CD4-positive, alpha-beta T cell (primary cell): Measurements from ENCODE around the gene SLCO1B3. TPM values are rescaled to one million over a fixed set of nuclear protein-coding genes. Genes with fewer than 3 reads are reported as not detected.

Experiments used
- ATAC-seq: fragments of 200-7000 bp; cut with Tn5 transposase; one replicate; pipeline ENCODE4 v1.10.0; 2022; ENCODE audit warnings: mild to moderate bottlenecking; ENCODE audit not compliant: poor library complexity
- CTCF ChIA-PET: fragments of 350-600 bp; sonication (Branson Sonifier 250); formaldehyde crosslinking; loops from one replicate; lab custom pipeline; 2021; ENCODE audit warnings: antibody characterized with exemption, inconsistent platforms; lab: Charles Lee
- POLR2A ChIA-PET: fragments of 350-600 bp; sonication (Branson Sonifier 250); formaldehyde crosslinking; loops from one replicate; lab custom pipeline; 2021; ENCODE audit warnings: antibody characterized with exemption, inconsistent platforms; lab: Charles Lee
- DNase-seq, 14 experiments: peaks; one replicate each; pipeline ENCODE4 v3.0.0-alpha.2; 2013 to 2020; ENCODE audit warnings: mixed read lengths in 2 of 14
- H3K27ac ChIP-seq, 2 donors: one replicate each; pipeline versions ENCODE4 v1.5.1 to v1.7.0; 2013; ENCODE audit warnings: low read length in 2 of 2, low read depth in 1 of 2, mild to moderate bottlenecking in 1 of 2
- H3K27me3 ChIP-seq, 2 experiments: 1 replicate in 1 of 2; 2 replicates in 1 of 2; pipeline versions ENCODE4 v1.6.1 to v1.7.0; 2013; ENCODE audit warnings: low read length in 2 of 2, control low read depth in 1 of 2, mild to moderate bottlenecking in 1 of 2, moderate library complexity in 1 of 2; ENCODE audit not compliant: insufficient read depth in 2 of 2, control insufficient read depth in 1 of 2
- H3K36me3 ChIP-seq: one replicate; pipeline ENCODE4 v1.6.1; 2013; ENCODE audit warnings: low read length, control low read depth; ENCODE audit not compliant: insufficient read depth
- H3K4me1 ChIP-seq: one replicate; pipeline ENCODE4 v1.6.1; 2013; ENCODE audit warnings: low read length, control low read depth; ENCODE audit not compliant: insufficient read depth
- H3K4me3 ChIP-seq: one replicate; pipeline ENCODE4 v1.5.1; 2013; ENCODE audit warnings: mild to moderate bottlenecking, low read length, moderate library complexity
- H3K9me3 ChIP-seq, 2 experiments: 1 replicate in 1 of 2; 2 replicates in 1 of 2; pipeline versions ENCODE4 v1.6.1 to v1.7.0; 2013; ENCODE audit warnings: low read length in 2 of 2, mild to moderate bottlenecking in 2 of 2, control low read depth in 1 of 2, moderate library complexity in 1 of 2; ENCODE audit not compliant: control insufficient read depth in 1 of 2, insufficient read depth in 1 of 2
- H3K27ac Mint-ChIP-seq: one replicate; pipeline ENCODE4 v1.8.0; 2020; ENCODE audit warnings: mixed read lengths
- H3K27me3 Mint-ChIP-seq: one replicate; pipeline ENCODE4 v1.8.0; 2021; ENCODE audit warnings: mixed read lengths
- H3K36me3 Mint-ChIP-seq: one replicate; pipeline ENCODE4 v1.8.0; 2021; ENCODE audit warnings: low read depth, mixed read lengths
- H3K4me1 Mint-ChIP-seq: one replicate; pipeline ENCODE4 v1.8.0; 2021; ENCODE audit warnings: low read depth, mixed read lengths
- H3K4me3 Mint-ChIP-seq: one replicate; pipeline ENCODE4 v1.8.0; 2020; ENCODE audit warnings: mild to moderate bottlenecking, mixed read lengths
- H3K9me3 Mint-ChIP-seq: one replicate; pipeline ENCODE4 v1.8.0; 2020; ENCODE audit warnings: mixed read lengths
- CTCF ChIP-seq: fragments of 200-600 bp; IDR thresholded peaks from one replicate; pipeline ENCODE4 v1.8.0; 2022; ENCODE audit warnings: antibody characterized with exemption, mild to moderate bottlenecking
- intact Hi-C, 2 experiments: fragments of 100-400 bp; cut with DNase I in 1 of 2; cut with micrococcal nuclease in 1 of 2; formaldehyde crosslinking; loops; one replicate each; pipeline versions ENCODE4 v1.15.1 to v1.9.0; 2023 to 2025; cut with DNase I, micrococcal nuclease
- total RNA-seq, 174 experiments: library from RNA in 2 of 174; stranded (reverse) in 2 of 174; gene quantifications; one replicate each; pipeline ENCODE4 v1.2.3 and lab custom pipeline; 2021 to 2026

SLCO1B3 gene
- total RNA-seq, 2 experiments from 2014 or later, result not detected

- TF ChIP-seq CTCF, result no peak
- ChIA-PET POLR2A (no interaction called here), CTCF (no interaction called here)
- H3K4me3 Mint-ChIP-seq, result no peak overlapping the region
- H3K9me3 Mint-ChIP-seq, result peaks cover 9% of the 10 kb centered on the region
- H3K27me3 Mint-ChIP-seq, result no peaks in the 10 kb centered on the region
- Histone ChIP-seq H3K9me3 (no peaks in the 10 kb centered on the region), H3K4me1 (no peaks in the 10 kb centered on the region), H3K27me3 (no peaks in the 10 kb centered on the region), H3K36me3 (no peaks in the 10 kb centered on the region), H3K4me3 (no peak overlapping the region), H3K27ac (no peak overlapping the region)
- intact Hi-C loops, result no loop called here
- ATAC-seq, result no peak
- DNase-seq, result no peak
- H3K4me1 Mint-ChIP-seq, result no peaks in the 10 kb centered on the region
- H3K36me3 Mint-ChIP-seq, result no peaks in the 10 kb centered on the region
- no peak overlapping the region for H3K27ac Mint-ChIP-seq
Observed at GRCh38 chr12:20885116-20885515, 74.6 kb downstream of the SLCO1B3 start.

DNA sequence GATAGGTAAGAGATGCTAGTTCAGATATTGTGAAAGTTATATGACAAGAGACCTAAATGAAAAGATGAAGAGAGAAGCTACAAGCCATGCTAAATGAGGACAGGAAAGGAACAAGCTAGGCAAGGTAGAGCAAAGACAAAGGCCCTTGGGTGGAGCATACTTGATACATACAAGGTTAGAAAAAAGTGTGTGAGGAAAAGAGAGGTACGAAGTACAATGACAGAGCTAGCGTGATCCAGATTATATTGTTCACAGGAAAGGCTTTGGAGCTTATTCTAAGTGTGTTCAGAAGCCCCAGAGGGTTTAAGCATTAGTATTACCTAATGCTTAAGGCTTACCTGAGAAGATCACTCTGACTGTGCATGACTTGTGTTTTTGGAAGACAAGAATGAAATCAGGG is 75.0 kb downstream of the SLCO1B3 start:
- no peaks in the 10 kb centered on the region for H3K4me1 Mint-ChIP-seq
- H3K27me3 Mint-ChIP-seq, result no peaks in the 10 kb centered on the region
- no peaks in the 10 kb centered on the region for H3K27me3 ChIP-seq
- no peaks in the 10 kb centered on the region for H3K36me3 Mint-ChIP-seq
- H3K27ac ChIP-seq, result no peak overlapping the region
- H3K36me3 ChIP-seq, result no peaks in the 10 kb centered on the region
- peaks cover 9% of the 10 kb centered on the region for H3K9me3 Mint-ChIP-seq
- ChIA-PET POLR2A (no interaction called here), CTCF (no interaction called here)
- H3K27ac Mint-ChIP-seq, result no peak overlapping the region
- ATAC-seq (no peak), DNase-seq (no peak)
- no peak for TF ChIP-seq CTCF
- no peaks in the 10 kb centered on the region for H3K9me3 ChIP-seq
- intact Hi-C loops, result no loop called here
- H3K4me1 ChIP-seq, result no peaks in the 10 kb centered on the region
- H3K4me3 Mint-ChIP-seq, result no peak overlapping the region
- no peak overlapping the region for H3K4me3 ChIP-seq

GRCh38 chr12:20917269-20917668 is 106.8 kb downstream of the SLCO1B3 start:
- no peaks in the 10 kb centered on the region for H3K27me3 Mint-ChIP-seq
- Histone ChIP-seq H3K9me3 (peaks cover 0 to 7% of the 10 kb centered on the region in 2 experiments), H3K4me1 (no peaks in the 10 kb centered on the region), H3K4me3 (no peak overlapping the region), H3K36me3 (no peaks in the 10 kb centered on the region), H3K27ac (no peak overlapping the region), H3K27me3 (no peaks in the 10 kb centered on the region)
- CTCF ChIA-PET, result no interaction called here
- no peaks in the 10 kb centered on the region for H3K36me3 Mint-ChIP-seq
- H3K4me1 Mint-ChIP-seq, result no peaks in the 10 kb centered on the region
- DNase-seq, result no peak
- POLR2A ChIA-PET, result no interaction called here
- H3K4me3 Mint-ChIP-seq, result no peak overlapping the region
- intact Hi-C loops, result no loop called here
- no peak for ATAC-seq
- no peak for TF ChIP-seq CTCF
- peaks cover 4% of the 10 kb centered on the region for H3K9me3 Mint-ChIP-seq
- no peak overlapping the region for H3K27ac Mint-ChIP-seq
